GM18511 (cell line): ENCODE measurements around the gene SLC30A10.
"Not testable (repeated sequence)": the region's sequence is repeated elsewhere in the genome, so short reads cannot be mapped to it uniquely, and the experiment has no call there.

Experiments used
- ATAC-seq: cut with Tn5 transposase; IDR thresholded peaks from one replicate; pipeline ENCODE4 v1.9.1; 2021; ENCODE audit warnings: mild to moderate bottlenecking, moderate library complexity; ENCODE audit not compliant: unreplicated experiment

SLC30A10 gene

GRCh38 chr1:219897914-219898313 is 30.4 kb downstream of the SLC30A10 start:
- no peak for ATAC-seq

GRCh38 chr1:219892271-219892670 is 36.1 kb downstream of the SLC30A10 start:
- ATAC-seq = not testable (repeated sequence)

GRCh38 chr1:219891846-219892245 is 36.5 kb downstream of the SLC30A10 start:
- not testable (repeated sequence) for ATAC-seq

GRCh38 chr1:219888667-219889066 is 39.7 kb downstream of the SLC30A10 start:
- ATAC-seq = not testable (repeated sequence)

GRCh38 chr1:219885680-219886079 is 42.7 kb downstream of the SLC30A10 start:
- ATAC-seq = no peak

- no peak for ATAC-seq
These were observed 44.7 kb downstream of the SLC30A10 start for GRCh38 chr1:219883400-219884332.

- ATAC-seq = no peak
These were observed 45.6 kb downstream of the SLC30A10 start for GRCh38 chr1:219882755-219883154.

- ATAC-seq = no peak
These were observed 46.3 kb downstream of the SLC30A10 start for GRCh38 chr1:219882096-219882495.

GRCh38 chr1:219880765-219881457 is 47.4 kb downstream of the SLC30A10 start:
- ATAC-seq = no peak

- no peak for ATAC-seq
These were observed 51.6 kb downstream of the SLC30A10 start for GRCh38 chr1:219876798-219877209.

- ATAC-seq = no peak
These were observed 52.5 kb downstream of the SLC30A10 start for GRCh38 chr1:219875860-219876259.

- ATAC-seq = not testable (repeated sequence)
These were observed 55.8 kb downstream of the SLC30A10 start for GRCh38 chr1:219872538-219872937.

- no peak for ATAC-seq
These were observed 56.8 kb downstream of the SLC30A10 start for GRCh38 chr1:219871427-219872057.

GRCh38 chr1:219868615-219869014 is 59.7 kb downstream of the SLC30A10 start:
- ATAC-seq = not testable (repeated sequence)
